ENCODE measurements around the gene DAB2IP. TPM values are rescaled to one million over a fixed set of nuclear protein-coding genes. Genes with fewer than 3 reads are reported as not detected.

The DAB2IP gene
- total RNA-seq, 6 donors from 2014 or later = 61.8 to 98.0 (median 77.2) TPM

DNA sequence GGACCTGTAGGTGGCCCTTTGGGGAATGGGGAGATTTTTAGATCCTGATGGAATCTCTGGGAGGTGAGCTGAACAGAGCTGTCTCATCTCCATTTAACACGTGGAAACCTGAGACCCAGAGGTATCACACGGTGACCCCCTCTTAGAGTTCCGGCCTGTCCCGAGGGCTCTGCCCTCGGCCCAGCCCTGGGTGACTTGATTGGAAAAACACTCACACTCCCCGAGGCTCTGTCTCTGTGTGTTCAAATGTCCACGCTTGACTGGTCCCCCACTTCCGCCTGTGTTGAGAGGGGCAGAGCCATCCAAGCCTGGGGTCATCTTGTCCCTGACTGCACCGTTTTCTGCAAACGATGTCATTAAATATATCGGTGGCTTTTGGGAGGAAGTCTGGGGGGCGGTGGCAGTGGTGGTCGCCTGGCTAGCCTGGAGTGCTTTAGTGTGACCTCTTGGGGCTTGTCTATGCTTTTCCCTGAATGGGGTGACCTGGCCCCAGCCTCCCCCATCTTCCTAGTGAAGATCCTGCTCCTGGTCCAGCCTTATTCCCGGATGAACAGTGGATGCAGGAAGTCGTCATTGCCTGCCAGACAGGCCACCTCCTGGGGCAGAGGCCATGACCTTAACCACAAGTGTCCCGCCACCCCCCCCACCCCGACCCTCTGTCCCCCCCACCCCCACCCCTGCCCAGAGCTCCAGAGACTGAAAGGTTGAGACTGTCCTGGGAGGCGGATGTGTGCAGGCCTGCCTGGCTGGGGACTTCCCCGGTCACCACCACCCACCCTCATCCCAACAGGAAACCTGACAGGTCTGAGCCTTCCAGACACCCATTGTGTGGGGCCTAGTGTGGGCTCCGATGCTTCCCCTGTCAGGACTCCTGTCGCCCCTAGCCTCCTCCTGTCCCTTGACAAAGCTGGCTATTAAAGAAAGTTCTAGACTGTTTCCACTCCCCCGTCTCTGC is 5.3 kb upstream of the DAB2IP start:
- Histone ChIP-seq H3K27ac (no peak overlapping the region), H3K4me3 (no peak overlapping the region), H3K9me3 (no peaks in the 10 kb centered on the region), H3K4me1 (peaks cover 11 to 17% (median 13%) of the 10 kb centered on the region in 4 donors), H3K36me3 (no peaks in the 10 kb centered on the region), H3K27me3 (peaks cover 0 to 5% (median 0%) of the 10 kb centered on the region in 4 donors)
- 77% methylated on average over 16 to 20 of the region's 22 CpGs for WGBS, 2 donors
- TF ChIP-seq CTCF (IDR thresholded peaks at IDR 0.05) = no peak
- TF ChIP-seq POLR2AphosphoS5 (IDR thresholded peaks at IDR 0.05) = no peak
- no peak for TF ChIP-seq EP300 (IDR thresholded peaks at IDR 0.05)
- TF ChIP-seq POLR2A (IDR thresholded peaks at IDR 0.05) = no peak
- ATAC-seq (ENCODE audit: low FRiP score in 2 of 2) (no peak), DNase-seq (no peak)

DNA sequence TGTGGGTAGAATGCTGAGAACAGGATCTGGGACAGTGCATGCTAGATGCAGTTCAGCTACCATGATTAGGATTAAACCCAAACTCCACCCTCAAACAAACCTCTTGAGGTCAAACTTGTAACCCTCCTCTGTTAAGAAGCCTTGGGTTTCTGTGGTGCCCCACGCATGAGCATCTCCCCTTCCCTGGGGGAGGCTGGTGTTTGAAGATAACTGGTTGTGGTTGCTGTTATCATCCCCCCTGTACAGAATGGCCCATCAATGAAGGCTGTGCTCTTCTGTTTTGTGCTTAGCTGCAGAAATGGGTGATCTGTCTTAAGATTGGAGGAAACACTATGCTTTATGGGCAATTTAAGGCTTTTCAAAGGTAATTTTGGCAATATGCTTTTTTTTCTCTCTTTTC is 4.4 kb upstream of the DAB2IP start:
- TF ChIP-seq POLR2AphosphoS5 (IDR thresholded peaks at IDR 0.05) = no peak
- TF ChIP-seq CTCF (IDR thresholded peaks at IDR 0.05) = no peak
- no peak for TF ChIP-seq EP300 (IDR thresholded peaks at IDR 0.05)
- no peak for TF ChIP-seq POLR2A (IDR thresholded peaks at IDR 0.05)
- ATAC-seq (ENCODE audit: low FRiP score in 2 of 2) = no peak
- H3K9me3 ChIP-seq = no peaks in the 10 kb centered on the region
- DNase-seq = no peak
- no peak overlapping the region for H3K27ac ChIP-seq
- H3K36me3 ChIP-seq = no peaks in the 10 kb centered on the region
- peaks cover 16 to 26% (median 19%) of the 10 kb centered on the region in 4 donors for H3K4me1 ChIP-seq
- 70 to 71% methylated on average over 1 of the region's 1 CpG for WGBS, 2 donors
- H3K27me3 ChIP-seq = peaks cover 0 to 7% (median 3%) of the 10 kb centered on the region in 4 donors
- H3K4me3 ChIP-seq = no peak overlapping the region

- Histone ChIP-seq H3K27me3 (peaks cover 0 to 7% (median 3%) of the 10 kb centered on the region in 4 donors), H3K4me1 (peaks cover 26 to 36% (median 28%) of the 10 kb centered on the region in 4 donors), H3K27ac (no peak overlapping the region), H3K9me3 (no peaks in the 10 kb centered on the region), H3K36me3 (no peaks in the 10 kb centered on the region), H3K4me3 (no peak overlapping the region)
- DNase-seq (no peak), ATAC-seq (ENCODE audit: low FRiP score in 2 of 2) (no peak)
- 91 to 95% methylated on average over 5 of the region's 5 CpGs for WGBS, 2 donors
- no peak for TF ChIP-seq CTCF (IDR thresholded peaks at IDR 0.05)
- TF ChIP-seq POLR2A (IDR thresholded peaks at IDR 0.05) = no peak
- no peak for TF ChIP-seq POLR2AphosphoS5 (IDR thresholded peaks at IDR 0.05)
- TF ChIP-seq EP300 (IDR thresholded peaks at IDR 0.05) = no peak
Observed at GRCh38 chr9:121648172-121648571, 3.3 kb upstream of the DAB2IP start.

GRCh38 chr9:121648799-121649198 is 2.6 kb upstream of the DAB2IP start:
- ATAC-seq (ENCODE audit: low FRiP score in 2 of 2) (no peak), DNase-seq (no peak)
- Histone ChIP-seq H3K27me3 (peaks cover 0 to 7% (median 3%) of the 10 kb centered on the region in 4 donors), H3K9me3 (no peaks in the 10 kb centered on the region), H3K4me1 (peaks cover 26 to 36% (median 28%) of the 10 kb centered on the region in 4 donors), H3K36me3 (no peaks in the 10 kb centered on the region), H3K27ac (no peak overlapping the region), H3K4me3 (no peak overlapping the region)
- no peak for TF ChIP-seq POLR2AphosphoS5 (IDR thresholded peaks at IDR 0.05)
- no peak for TF ChIP-seq EP300 (IDR thresholded peaks at IDR 0.05)
- no peak for TF ChIP-seq CTCF (IDR thresholded peaks at IDR 0.05)
- TF ChIP-seq POLR2A (IDR thresholded peaks at IDR 0.05) = no peak
- WGBS, 2 donors = 91 to 93% methylated on average over 7 to 8 of the region's 9 CpGs

All from upper lobe of left lung (tissue), 6 donors.